IMR-90 (cell line): ENCODE results near the gene MARK2.

Experiments used
- BHLHE40 ChIP-seq: fragments of 150-350 bp; IDR thresholded peaks from 2 replicates; pipeline ENCODE4 v1.6.1; 2016; ENCODE audit warnings: mild to moderate bottlenecking, low read depth, low read length
- CTCF ChIP-seq: conservative IDR thresholded peaks from 2 replicates; pipeline ENCODE4 v1.5.1; 2012; ENCODE audit warnings: mild to moderate bottlenecking, low read depth, low read length, improper control_type of control experiment
- POLR2A ChIP-seq: IDR thresholded peaks from 2 replicates; pipeline ENCODE4 v1.6.1; 2012; ENCODE audit warnings: mild to moderate bottlenecking, low read depth, low read length

- no peak for TF ChIP-seq POLR2A
- no peak for TF ChIP-seq CTCF
- no peak for TF ChIP-seq BHLHE40
Observed at GRCh38 chr11:63817758-63818498, 21.0 kb upstream of the MARK2 start.
